GM19099 (cell line): ENCODE measurements around the gene EVL.

Source experiments
- POLR2A ChIP-seq: IDR thresholded peaks from 3 replicates; pipeline ENCODE4 v1.6.1; 2011; ENCODE audit warnings: low read depth; ENCODE audit not compliant: insufficient read length; ENCODE audit errors: extremely low read depth

The EVL gene

GRCh38 chr14:100145682-100146464 is 80.7 kb downstream of the EVL start:
- no peak for TF ChIP-seq POLR2A

GRCh38 chr14:100146531-100147091 is 81.4 kb downstream of the EVL start:
- no peak for TF ChIP-seq POLR2A

- no peak for TF ChIP-seq POLR2A
Observed at GRCh38 chr14:100147181-100147631, 82.0 kb downstream of the EVL start.

- no peak for TF ChIP-seq POLR2A
Observed at GRCh38 chr14:100147691-100148464, 82.7 kb downstream of the EVL start.

- TF ChIP-seq POLR2A, result no peak
Observed at GRCh38 chr14:100148837-100149731, 83.9 kb downstream of the EVL start.

GRCh38 chr14:100149851-100150611 is 84.8 kb downstream of the EVL start:
- TF ChIP-seq POLR2A, result no peak

- TF ChIP-seq POLR2A, result no peak
Observed at GRCh38 chr14:100150932-100151587, 85.8 kb downstream of the EVL start.

- TF ChIP-seq POLR2A, result no peak
Observed at GRCh38 chr14:100152091-100152490, 86.9 kb downstream of the EVL start.

- TF ChIP-seq POLR2A, result no peak
Observed at GRCh38 chr14:100153560-100153959, 88.3 kb downstream of the EVL start.

- TF ChIP-seq POLR2A, result no peak
Observed at GRCh38 chr14:100155049-100155621, 89.9 kb downstream of the EVL start.

- no peak for TF ChIP-seq POLR2A
Observed at GRCh38 chr14:100155756-100156616, 90.8 kb downstream of the EVL start.

GRCh38 chr14:100156776-100157175 is 91.6 kb downstream of the EVL start:
- no peak for TF ChIP-seq POLR2A

GRCh38 chr14:100158566-100159093 is 93.4 kb downstream of the EVL start:
- no peak for TF ChIP-seq POLR2A
